Spleen (tissue), 7 donors: ENCODE measurements around the gene TMA7.

Source experiments
- CTCF ChIP-seq, 11 experiments: fragments of 200-600 bp in 7 of 11; fragments of 450-650 bp in 4 of 11; sonication (generic) in 4 of 11; IDR thresholded peaks in 8 of 11; conservative IDR thresholded peaks in 3 of 11; 1 replicate in 7 of 11; 2 replicates in 4 of 11; pipeline versions ENCODE4 v1.4.0 to v1.8.0; 2016 to 2021; ENCODE audit warnings: antibody characterized with exemption in 11 of 11, inconsistent platforms in 4 of 11, mild to moderate bottlenecking in 1 of 11
- POLR2A ChIP-seq, 3 donors: fragments of 450-650 bp; IDR thresholded peaks; one replicate each; pipeline ENCODE4 v1.5.1; 2017; ENCODE audit warnings: antibody characterized with exemption in 3 of 3, mild to moderate bottlenecking in 1 of 3
- donor health status: DM: no; HTN: no; CAD: no; lungs with moderate emphysema.
- donor health status: DM: no; HTN: no; CAD: no.
- donor health status: DM: no; HTN: no; CAD: no.

- TF ChIP-seq CTCF (IDR thresholded peaks at IDR 0.05 in 8 of 11, conservative IDR thresholded peaks at IDR 0.05 in 3 of 11): no peak
- no peak for TF ChIP-seq POLR2A (IDR thresholded peaks at IDR 0.05)
Measured at GRCh38 chr3:48405343-48405881, 34.6 kb upstream of the TMA7 start.
